Measurements from ENCODE around the gene GPRC5B. TPM values are rescaled to one million over a fixed set of nuclear protein-coding genes. Genes with fewer than 3 reads are reported as not detected.

The GPRC5B gene
- total RNA-seq, 1 donor from 2014 or later: 54.1 TPM

DNA sequence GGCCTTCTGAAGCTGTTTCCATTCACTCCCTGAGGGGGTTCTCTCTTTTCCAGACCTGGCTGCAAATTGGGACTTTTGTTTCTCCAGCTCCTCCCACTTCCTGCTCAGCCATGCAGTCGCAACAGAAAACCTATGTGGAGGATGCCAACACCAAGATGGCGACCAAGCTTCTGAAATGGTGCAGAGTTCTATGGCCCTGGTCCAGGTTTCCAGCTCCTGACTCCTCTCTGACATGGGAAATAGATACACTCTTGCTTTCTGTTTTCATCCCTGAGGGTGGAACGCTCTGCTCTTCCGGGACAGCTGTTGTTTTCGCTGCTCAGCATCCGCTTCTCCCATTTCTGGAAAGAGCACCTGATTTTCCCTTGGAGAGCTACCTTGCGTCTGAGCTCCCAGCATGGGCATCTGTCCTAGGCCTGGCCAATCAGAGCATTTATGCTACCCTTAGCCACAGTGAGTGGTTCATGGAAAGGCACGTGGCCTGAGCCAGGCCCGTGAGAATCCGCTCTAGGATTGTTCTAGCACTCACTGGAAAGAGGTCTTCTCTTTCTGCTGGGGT lies 8.1 kb downstream of the GPRC5B start:
- intact Hi-C loops (cut with DNase I): loop anchor here (2.0 kb wide), 1 partner anchor 70 kb away; no protein-coding TSS in a partner anchor
- DNase-seq (ENCODE audit: low spot score): no peak

- no peak for DNase-seq (ENCODE audit: low spot score)
- intact Hi-C loops (cut with DNase I): loop anchor here (2.0 kb wide), 1 partner anchor 69 kb away; no protein-coding TSS in a partner anchor
Observed at GRCh38 chr16:19875900-19876299, 8.7 kb downstream of the GPRC5B start.

- intact Hi-C loops (cut with DNase I): no loop called here
- DNase-seq (ENCODE audit: low spot score): no peak
Observed at GRCh38 chr16:19874851-19875546, 9.6 kb downstream of the GPRC5B start.

DNA sequence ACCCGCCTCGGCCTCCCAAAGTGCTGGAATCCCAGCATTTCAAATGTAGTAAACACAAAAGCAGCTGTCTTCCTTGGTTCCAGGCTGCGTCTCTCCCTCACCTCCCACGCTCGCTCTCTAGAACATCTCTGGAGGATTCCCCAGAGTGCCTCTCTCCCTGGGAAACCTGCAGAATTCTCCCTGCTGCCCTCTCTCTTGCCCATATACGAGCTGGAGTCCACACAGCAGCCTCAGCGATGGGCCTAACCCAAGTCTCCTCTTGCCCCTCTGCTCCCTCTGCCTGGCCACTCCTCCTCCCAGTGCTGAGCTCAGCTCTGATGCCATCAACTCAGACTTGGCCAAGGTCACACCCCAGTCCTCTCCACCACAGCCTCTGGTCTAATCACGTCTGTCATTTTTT lies 10.6 kb downstream of the GPRC5B start:
- no peak for DNase-seq (ENCODE audit: low spot score)
- intact Hi-C loops (cut with DNase I): no loop called here

GRCh38 chr16:19872935-19873334 lies 11.7 kb downstream of the GPRC5B start:
- intact Hi-C loops (cut with DNase I): no loop called here
- no peak for DNase-seq (ENCODE audit: low spot score)

GRCh38 chr16:19872179-19872863 lies 12.3 kb downstream of the GPRC5B start:
- DNase-seq (ENCODE audit: low spot score): no peak
- intact Hi-C loops (cut with DNase I): no loop called here

GRCh38 chr16:19871721-19872120 lies 12.9 kb downstream of the GPRC5B start:
- no peak for DNase-seq (ENCODE audit: low spot score)

DNA sequence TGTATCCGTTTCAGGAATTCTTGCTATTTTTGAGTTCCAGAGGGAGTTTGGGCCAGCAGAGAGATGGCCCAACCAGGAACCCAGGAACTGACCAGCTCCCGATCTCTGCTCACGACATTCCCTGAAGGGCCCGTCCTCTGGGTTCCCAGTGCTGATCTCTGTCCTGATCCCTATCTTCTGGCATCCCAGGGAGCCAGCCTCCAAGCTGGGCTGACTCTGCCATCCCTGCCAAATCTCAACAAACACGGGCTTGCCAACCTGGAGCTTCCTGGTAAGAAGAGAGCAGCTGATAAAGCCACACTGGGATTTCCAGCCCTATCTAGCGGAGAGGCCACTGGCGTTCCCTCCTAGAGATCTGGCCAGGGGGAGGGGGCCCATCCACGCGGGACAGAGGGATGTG lies 16.2 kb downstream of the GPRC5B start:
- intact Hi-C loops (cut with DNase I): no loop called here

More at GRCh38 chr16:19871721-19872120, 12.9 kb downstream of the GPRC5B start:
- intact Hi-C loops (cut with DNase I): no loop called here

GRCh38 chr16:19864566-19864965 lies 20.1 kb downstream of the GPRC5B start:
- intact Hi-C loops (cut with DNase I): no loop called here
- DNase-seq (ENCODE audit: low spot score): no peak

More for the DNA sequence above, 16.2 kb downstream of the GPRC5B start:
- DNase-seq (ENCODE audit: low spot score): no peak

DNA sequence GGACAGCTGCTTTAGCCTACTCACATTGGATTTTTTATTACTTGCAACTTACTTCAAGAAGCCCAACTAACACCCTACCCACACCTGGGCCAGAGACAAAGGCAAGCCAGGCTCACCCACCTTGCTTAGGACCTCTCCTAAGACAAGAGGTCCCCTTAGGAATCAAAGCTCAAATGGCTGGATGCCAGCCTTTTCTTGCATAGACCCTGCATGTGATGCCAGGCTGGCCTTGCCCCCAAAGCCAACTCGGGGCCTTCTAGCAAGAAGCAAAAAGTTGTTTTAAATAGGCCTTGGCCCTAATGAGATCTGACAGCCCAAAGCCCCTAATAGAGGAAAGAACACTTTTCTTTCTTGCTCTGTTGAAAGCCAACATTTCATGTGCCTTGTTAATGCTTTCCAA lies 20.7 kb downstream of the GPRC5B start:
- intact Hi-C loops (cut with DNase I): no loop called here
- DNase-seq (ENCODE audit: low spot score): no peak

GRCh38 chr16:19861811-19862327 lies 22.8 kb downstream of the GPRC5B start:
- intact Hi-C loops (cut with DNase I): no loop called here
- no peak for DNase-seq (ENCODE audit: low spot score)

- intact Hi-C loops (cut with DNase I): no loop called here
Observed at GRCh38 chr16:19861133-19861532, 23.5 kb downstream of the GPRC5B start.

DNA sequence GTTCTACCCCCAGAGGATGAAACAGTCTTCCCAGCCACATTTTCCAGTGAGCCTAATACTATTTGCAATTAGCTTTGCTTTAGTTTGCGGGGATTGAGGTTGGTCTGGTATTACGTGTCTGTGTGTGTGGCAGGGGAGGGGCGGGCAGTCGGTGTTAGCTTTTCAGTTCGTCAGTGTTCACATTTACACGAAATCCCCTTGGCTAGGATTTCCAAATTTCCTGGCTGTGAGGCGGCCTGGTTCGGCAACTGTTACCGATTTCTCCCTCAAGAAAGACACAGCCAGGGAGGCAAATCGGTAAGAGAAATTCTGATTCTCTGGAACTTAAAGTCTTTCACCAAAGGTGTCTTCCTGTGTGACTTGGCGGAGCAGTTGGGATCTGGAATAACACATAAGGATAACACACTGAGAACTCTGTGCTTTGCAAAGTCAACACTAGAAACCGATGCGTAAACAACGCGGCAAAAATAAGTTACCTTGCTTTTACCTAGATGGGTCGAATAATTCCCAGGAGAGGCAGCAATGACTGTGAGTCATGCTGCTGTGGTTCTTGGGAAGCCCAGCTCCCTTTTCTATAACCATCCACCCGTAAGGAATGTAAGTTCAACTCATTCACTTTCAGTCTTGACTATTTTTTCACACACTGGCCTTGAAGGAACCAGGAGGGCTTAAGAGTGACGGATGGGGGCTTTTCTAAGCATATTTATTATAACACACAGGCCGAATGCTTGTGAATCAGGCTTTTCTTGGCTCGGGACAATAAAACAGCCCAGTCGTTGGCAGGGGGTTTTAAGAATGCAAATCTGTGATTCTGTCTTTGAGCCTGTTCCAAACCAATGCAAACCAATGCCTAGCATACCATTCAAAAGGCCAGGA lies 24.2 kb downstream of the GPRC5B start:
- DNase-seq (ENCODE audit: low spot score): no peak
- intact Hi-C loops (cut with DNase I): no loop called here

More at GRCh38 chr16:19861133-19861532, 23.5 kb downstream of the GPRC5B start:
- DNase-seq (ENCODE audit: low spot score): no peak

DNA sequence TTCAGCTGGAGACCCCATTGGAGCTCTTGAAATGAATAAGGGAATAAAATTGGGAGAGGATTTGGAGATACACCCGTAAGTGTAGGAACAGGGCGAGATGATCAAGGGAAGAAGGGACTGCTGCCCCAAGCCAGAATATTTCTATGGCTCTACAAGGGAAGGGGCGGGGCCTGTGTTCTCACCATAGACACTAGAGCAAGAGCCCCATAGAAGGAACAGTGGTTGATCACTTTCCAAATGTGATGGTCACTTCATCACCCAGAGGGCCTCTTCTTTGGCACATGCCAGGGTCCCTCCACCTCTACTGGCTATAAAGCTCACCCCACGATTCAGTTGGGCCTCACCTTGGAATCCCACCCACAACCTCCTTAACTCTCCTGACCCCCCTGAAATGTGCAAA lies 25.0 kb downstream of the GPRC5B start:
- intact Hi-C loops (cut with DNase I): no loop called here
- no peak for DNase-seq (ENCODE audit: low spot score)

DNA sequence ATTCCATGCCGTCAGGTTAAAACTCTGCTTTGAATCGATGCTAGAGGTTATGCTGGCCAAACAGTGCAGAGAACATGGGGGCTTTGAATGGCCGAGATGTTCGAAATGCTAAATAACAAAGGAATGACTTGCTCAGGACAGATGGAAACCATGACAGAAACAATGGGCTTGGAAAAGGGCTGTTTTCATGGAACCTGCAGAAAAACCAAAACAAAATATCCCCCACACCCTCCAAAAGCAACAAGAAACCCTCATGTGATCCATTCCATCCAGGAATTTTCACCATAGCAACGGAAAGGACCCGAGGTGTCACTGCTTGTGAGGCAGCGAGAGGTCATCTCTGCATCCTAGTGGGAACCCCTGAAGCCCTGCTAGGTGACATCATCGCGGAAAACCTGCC lies 25.5 kb downstream of the GPRC5B start:
- DNase-seq (ENCODE audit: low spot score): no peak
- intact Hi-C loops (cut with DNase I): no loop called here

GRCh38 chr16:19858340-19859018 lies 26.2 kb downstream of the GPRC5B start:
- DNase-seq (ENCODE audit: low spot score): no peak
- intact Hi-C loops (cut with DNase I): no loop called here

DNA sequence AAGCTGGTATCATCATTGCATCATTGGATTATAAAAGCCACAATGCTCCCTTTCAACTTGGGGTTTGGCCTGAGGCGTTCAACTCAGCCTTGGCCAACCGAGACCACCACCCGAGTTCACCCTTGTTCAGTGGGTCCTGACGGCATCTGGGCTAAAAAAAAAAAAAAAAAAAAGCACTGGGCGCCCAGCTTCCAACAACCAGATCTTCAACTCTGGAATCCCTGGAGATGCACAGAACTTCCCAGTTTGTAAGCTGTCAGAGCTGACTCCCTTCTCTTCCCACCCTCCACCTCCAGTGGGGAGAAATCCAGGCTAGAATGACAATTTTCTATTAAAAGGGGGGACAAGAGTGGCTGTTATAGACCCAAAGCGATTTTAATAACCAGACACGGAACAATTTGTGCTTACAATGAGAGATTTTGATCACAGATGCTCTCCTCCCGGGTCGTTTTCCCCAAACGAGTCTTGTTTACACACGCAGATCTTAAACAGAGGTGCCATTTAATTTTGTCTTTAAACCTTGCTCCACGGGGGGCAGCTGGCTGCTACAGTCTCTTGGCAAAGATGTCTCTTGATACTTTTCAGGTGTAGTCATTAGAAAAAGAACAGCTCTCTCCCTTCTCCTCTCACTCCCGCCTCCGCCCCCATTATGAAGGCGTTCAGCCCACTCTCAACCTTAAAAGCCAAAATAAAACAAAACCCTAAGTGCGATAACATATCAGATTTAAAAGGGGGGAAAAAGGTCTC lies 26.9 kb downstream of the GPRC5B start:
- intact Hi-C loops (cut with DNase I): no loop called here
- no peak for DNase-seq (ENCODE audit: low spot score)

DNA sequence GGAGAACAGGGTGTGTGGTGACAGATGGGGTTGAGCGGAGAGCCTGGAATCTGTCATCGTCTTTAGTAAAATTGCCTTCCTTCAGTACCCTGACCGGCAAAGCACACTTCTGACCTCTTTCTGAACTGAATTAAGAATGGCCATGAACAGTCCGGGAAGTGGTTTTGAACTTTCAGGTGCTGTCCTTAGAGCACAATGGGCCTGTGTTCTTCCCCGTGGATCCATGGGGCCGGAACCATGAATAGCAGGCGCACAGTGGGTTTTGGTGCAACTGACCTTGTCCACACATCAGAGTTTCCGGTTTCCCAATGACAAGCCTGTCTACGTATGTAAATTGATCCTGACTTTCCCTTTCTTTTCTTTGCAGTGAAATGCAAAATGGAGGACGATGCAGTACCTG lies 28.5 kb downstream of the GPRC5B start:
- intact Hi-C loops (cut with DNase I): no loop called here
- DNase-seq (ENCODE audit: low spot score): no peak

- intact Hi-C loops (cut with DNase I): no loop called here
- DNase-seq (ENCODE audit: low spot score): no peak
Observed at GRCh38 chr16:19854543-19854876, 30.1 kb downstream of the GPRC5B start.

All from cardiac septum (tissue), 1 donor.